ENCODE data around the gene FNIP2. TPM values are rescaled to one million over a fixed set of nuclear protein-coding genes. Genes with fewer than 3 reads are reported as not detected.

FNIP2 gene
- polyA plus RNA-seq, 1 donor from 2014 or later: 51.7 TPM

GRCh38 chr4:158776106-158776505 is 7.3 kb downstream of the FNIP2 start:
- no peak overlapping the region for H3K9ac ChIP-seq (ENCODE audit: low read length)
- no peaks in the 10 kb centered on the region for H3K27me3 ChIP-seq (ENCODE audit: insufficient read depth, low read depth, low read length)
- H3K36me3 ChIP-seq (ENCODE audit: insufficient read depth, low read length): no peaks in the 10 kb centered on the region
- peaks cover 95% of the 10 kb centered on the region for H3K79me2 ChIP-seq (replicated peaks; ENCODE audit: insufficient read depth, low read length)
- peaks cover 6% of the 10 kb centered on the region for H4K20me1 ChIP-seq (ENCODE audit: insufficient read depth)
- no peak overlapping the region for H3K4me3 ChIP-seq (ENCODE audit: low read length)
- no peak for TF ChIP-seq TAF1 (IDR thresholded peaks at IDR 0.05; ENCODE audit: low read depth)
- no peak for TF ChIP-seq EP300 (conservative IDR thresholded peaks at IDR 0.05; ENCODE audit: poor library complexity, severe bottlenecking)
- no peak for TF ChIP-seq REST (IDR thresholded peaks at IDR 0.05; ENCODE audit: borderline replicate concordance)
- no peak for TF ChIP-seq EZH2 (IDR thresholded peaks at IDR 0.05; ENCODE audit: borderline replicate concordance, insufficient read depth, low read length, poor library complexity, severe bottlenecking)
- no peak for TF ChIP-seq SMC3 (conservative IDR thresholded peaks at IDR 0.05; ENCODE audit: poor library complexity)
- H2AFZ ChIP-seq (ENCODE audit: low read depth, low read length): no peak overlapping the region
- H3K9me2 ChIP-seq (ENCODE audit: insufficient read depth, low read length): no peaks in the 10 kb centered on the region
- no peaks in the 10 kb centered on the region for H3K9me3 ChIP-seq (ENCODE audit: low read length)
- H3K27ac ChIP-seq (ENCODE audit: low read length): no peak overlapping the region
- H3F3A ChIP-seq (ENCODE audit: insufficient read depth, low read length, poor library complexity, severe bottlenecking): no peaks in the 10 kb centered on the region
- no peak overlapping the region for H3K4me2 ChIP-seq (ENCODE audit: low read length)

- Histone ChIP-seq H3K4me2 (ENCODE audit: low read length) (peak overlapping the region; percentile 12), H3K27ac (ENCODE audit: low read length) (no peak overlapping the region), H2AFZ (ENCODE audit: low read depth, low read length) (no peak overlapping the region), H4K20me1 (ENCODE audit: insufficient read depth) (peaks cover 10% of the 10 kb centered on the region), H3K36me3 (ENCODE audit: insufficient read depth, low read length) (no peaks in the 10 kb centered on the region), H3K9me2 (ENCODE audit: insufficient read depth, low read length) (no peaks in the 10 kb centered on the region), H3F3A (ENCODE audit: insufficient read depth, low read length, poor library complexity, severe bottlenecking) (no peaks in the 10 kb centered on the region), H3K4me3 (ENCODE audit: low read length) (no peak overlapping the region), H3K9me3 (ENCODE audit: low read length) (no peaks in the 10 kb centered on the region), H3K27me3 (ENCODE audit: insufficient read depth, low read depth, low read length) (no peaks in the 10 kb centered on the region), H3K9ac (ENCODE audit: low read length) (no peak overlapping the region), H3K79me2 (replicated peaks; ENCODE audit: insufficient read depth, low read length) (peaks cover 84% of the 10 kb centered on the region)
- TF ChIP-seq EZH2 (IDR thresholded peaks at IDR 0.05; ENCODE audit: borderline replicate concordance, insufficient read depth, low read length, poor library complexity, severe bottlenecking) (no peak), EP300 (conservative IDR thresholded peaks at IDR 0.05; ENCODE audit: poor library complexity, severe bottlenecking) (no peak), TAF1 (IDR thresholded peaks at IDR 0.05; ENCODE audit: low read depth) (no peak), CTCF (IDR thresholded peaks at IDR 0.05; ENCODE audit: poor library complexity, severe bottlenecking) (no peak), RAD21 (conservative IDR thresholded peaks at IDR 0.05) (no peak), REST (IDR thresholded peaks at IDR 0.05; ENCODE audit: borderline replicate concordance) (no peak), SMC3 (conservative IDR thresholded peaks at IDR 0.05; ENCODE audit: poor library complexity) (no peak), POLR2AphosphoS5 (IDR thresholded peaks at IDR 0.05) (no peak), MXI1 (conservative IDR thresholded peaks at IDR 0.05; ENCODE audit: poor library complexity, severe bottlenecking) (no peak)
Observed at GRCh38 chr4:158777423-158778155, 8.8 kb downstream of the FNIP2 start.

Measured in neural cell (in vitro differentiated cells).